Heart right ventricle (tissue), 16 donors: ENCODE measurements around the gene AOC2. TPM values are rescaled to one million over a fixed set of nuclear protein-coding genes. Genes with fewer than 3 reads are reported as not detected.
A peak's percentile ranks its signal among the peaks of the same experiment; 100 is the strongest.
"Not testable (repeated sequence)": the region's sequence is repeated elsewhere in the genome, so short reads cannot be mapped to it uniquely, and the experiment has no call there.

Experiments
- ATAC-seq, 8 donors: fragments of 200-7000 bp; cut with Tn5 transposase; one replicate each; pipeline ENCODE4 v1.9.1; 2020; ENCODE audit warnings: mild to moderate bottlenecking in 8 of 8, moderate library complexity in 8 of 8, moderate number of reproducible peaks in 1 of 8
- DNase-seq, 2 donors: peaks; one replicate each; pipeline ENCODE4 v3.0.0-alpha.2; 2020
- H3K27ac ChIP-seq, 10 donors: fragments of 200-600 bp; sonication (generic) in 2 of 10; one replicate each; pipeline versions ENCODE4 v1.5.0 to v1.8.0; 2020 to 2022; ENCODE audit warnings: mild to moderate bottlenecking in 3 of 10
- H3K27me3 ChIP-seq, 7 donors: fragments of 200-600 bp; one replicate each; pipeline ENCODE4 v1.8.0; 2021 to 2022; ENCODE audit warnings: mild to moderate bottlenecking in 2 of 7
- H3K36me3 ChIP-seq, 9 donors: fragments of 200-600 bp; sonication (generic) in 1 of 9; one replicate each; pipeline versions ENCODE4 v1.5.0 to v1.8.0; 2020 to 2022; ENCODE audit warnings: mild to moderate bottlenecking in 2 of 9
- H3K4me1 ChIP-seq, 9 donors: fragments of 200-600 bp; sonication (generic) in 1 of 9; one replicate each; pipeline versions ENCODE4 v1.5.0 to v1.8.0; 2020 to 2022; ENCODE audit warnings: mild to moderate bottlenecking in 4 of 9
- H3K4me3 ChIP-seq, 10 donors: fragments of 200-600 bp; sonication (generic) in 2 of 10; one replicate each; pipeline versions ENCODE4 v1.5.0 to v1.8.0; 2020 to 2022; ENCODE audit warnings: mild to moderate bottlenecking in 7 of 10, moderate library complexity in 2 of 10
- H3K9me3 ChIP-seq, 11 donors: fragments of 200-600 bp in 10 of 11; sonication (generic) in 2 of 11; one replicate each; pipeline versions ENCODE4 v1.5.0 to v1.8.0; 2013 to 2022; ENCODE audit warnings: mild to moderate bottlenecking in 2 of 11, control low read depth in 1 of 11, moderate library complexity in 1 of 11
- WGBS, 2 donors: extraction: QIAGEN DNeasy Blood & Tissue Kit; methylation state at CpG; one replicate each; pipeline ENCODE4 v1.1.7; 2013; ENCODE audit warnings: inconsistent platforms in 1 of 2; 5-methylcytosine and 5-hydroxymethylcytosine counted together
- intact Hi-C, 10 donors: fragments of 100-400 bp; cut with DNase I; formaldehyde crosslinking; loops; one replicate each; pipeline versions ENCODE4 v1.11.1 to v1.14.2; 2022
- polyA plus RNA-seq, 2 donors: library from polyadenylated mRNA; stranded (reverse); fragments of 200-250 nt; gene quantifications; one replicate each; pipeline ENCODE4 v1.2.3, GENCODE V29; 2013
- total RNA-seq, 10 donors: library from RNA; stranded (reverse); fragmentation: NEBNext Ultra II Directional in 3 of 10; extraction: Animal tissue kit (Norgen Biotek cat#: 25700) in 3 of 10; gene quantifications; one replicate each; pipeline versions ENCODE4 v1.2.1 to v1.2.4, GENCODE V29; 2021 to 2023
- TF ChIP-seq, protein P1 (sequence below), 9 donors: fragments of 200-600 bp; sonication (generic) in 2 of 9; IDR thresholded peaks; one replicate each; pipeline versions ENCODE4 v1.5.0 to v1.8.0; 2021 to 2022; ENCODE audit warnings: antibody characterized with exemption in 9 of 9, mild to moderate bottlenecking in 5 of 9, moderate library complexity in 1 of 9
- donor health status: Arrhythmogenic right ventricular cardiomyopathy.
- donor health status: ischemic (EF 13 %, LVEDD 7.1; RV severe dilation, severe dysfunction).
- donor health status: healthy with polysubstance abuse.
- donor health status: DM: no; HTN: yes; CAD: no.
- donor health status: DM: no; HTN: no; CAD: no.
- donor health status: ischemic (EF 25% LVEDD 6.9; RV normal size, moderate dysfunction).
- donor health status: ischemic (EF 25% LVEDD 5.7; RV mildly dilated, moderate dysfunction).
- donor health status: healthy.
- donor health status: DM: yes; HTN: yes; CAD: no.
- donor health status: Ischemic cardiomyopathy.
- donor health status: ischemic (EF 35%, LVEDD 5.7; RV mildly dilated, moderate dysfunction).
- donor health status: nonischemic (EF 11% LVEDD 7.7; RV severe dilation, severe dysfunction).
- donor health status: DM: yes; HTN: yes; CAD: no.
- donor health status: PGD.
- donor health status: ischemic (EF 29% LVEDD 5.4; RV normal size, mild dysfunction).
- donor health status: nonischemic (EF 23%, LVEDD 6.1; RV moderate dilation, normal function).

AOC2 gene
- total and polyA plus RNA-seq, 12 donors = 0.14 to 0.72 (median 0.51) TPM

GRCh38 chr17:42849031-42849430 is 4.7 kb downstream of the AOC2 start:
- no peaks in the 10 kb centered on the region for H3K9me3 ChIP-seq
- no peak overlapping the region for H3K4me3 ChIP-seq
- DNase-seq = no peak
- intact Hi-C loops = loop anchor here in 3 of 10 donors (5.0 kb wide), 3 partner anchors 78 to 623 kb away; no protein-coding TSS in a partner anchor
- WGBS, 2 donors = 89 to 91% methylated on average over 9 of the region's 9 CpGs
- H3K27ac ChIP-seq = no peak overlapping the region
- ATAC-seq = no peak
- TF ChIP-seq, protein P1, sequence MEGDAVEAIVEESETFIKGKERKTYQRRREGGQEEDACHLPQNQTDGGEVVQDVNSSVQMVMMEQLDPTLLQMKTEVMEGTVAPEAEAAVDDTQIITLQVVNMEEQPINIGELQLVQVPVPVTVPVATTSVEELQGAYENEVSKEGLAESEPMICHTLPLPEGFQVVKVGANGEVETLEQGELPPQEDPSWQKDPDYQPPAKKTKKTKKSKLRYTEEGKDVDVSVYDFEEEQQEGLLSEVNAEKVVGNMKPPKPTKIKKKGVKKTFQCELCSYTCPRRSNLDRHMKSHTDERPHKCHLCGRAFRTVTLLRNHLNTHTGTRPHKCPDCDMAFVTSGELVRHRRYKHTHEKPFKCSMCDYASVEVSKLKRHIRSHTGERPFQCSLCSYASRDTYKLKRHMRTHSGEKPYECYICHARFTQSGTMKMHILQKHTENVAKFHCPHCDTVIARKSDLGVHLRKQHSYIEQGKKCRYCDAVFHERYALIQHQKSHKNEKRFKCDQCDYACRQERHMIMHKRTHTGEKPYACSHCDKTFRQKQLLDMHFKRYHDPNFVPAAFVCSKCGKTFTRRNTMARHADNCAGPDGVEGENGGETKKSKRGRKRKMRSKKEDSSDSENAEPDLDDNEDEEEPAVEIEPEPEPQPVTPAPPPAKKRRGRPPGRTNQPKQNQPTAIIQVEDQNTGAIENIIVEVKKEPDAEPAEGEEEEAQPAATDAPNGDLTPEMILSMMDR (IDR thresholded peaks at IDR 0.05) = no peak
- no peaks in the 10 kb centered on the region for H3K27me3 ChIP-seq
- peaks cover 0 to 30% (median 6%) of the 10 kb centered on the region in 9 donors for H3K4me1 ChIP-seq
- H3K36me3 ChIP-seq = peaks cover 0 to 20% (median 8%) of the 10 kb centered on the region in 9 donors

DNA sequence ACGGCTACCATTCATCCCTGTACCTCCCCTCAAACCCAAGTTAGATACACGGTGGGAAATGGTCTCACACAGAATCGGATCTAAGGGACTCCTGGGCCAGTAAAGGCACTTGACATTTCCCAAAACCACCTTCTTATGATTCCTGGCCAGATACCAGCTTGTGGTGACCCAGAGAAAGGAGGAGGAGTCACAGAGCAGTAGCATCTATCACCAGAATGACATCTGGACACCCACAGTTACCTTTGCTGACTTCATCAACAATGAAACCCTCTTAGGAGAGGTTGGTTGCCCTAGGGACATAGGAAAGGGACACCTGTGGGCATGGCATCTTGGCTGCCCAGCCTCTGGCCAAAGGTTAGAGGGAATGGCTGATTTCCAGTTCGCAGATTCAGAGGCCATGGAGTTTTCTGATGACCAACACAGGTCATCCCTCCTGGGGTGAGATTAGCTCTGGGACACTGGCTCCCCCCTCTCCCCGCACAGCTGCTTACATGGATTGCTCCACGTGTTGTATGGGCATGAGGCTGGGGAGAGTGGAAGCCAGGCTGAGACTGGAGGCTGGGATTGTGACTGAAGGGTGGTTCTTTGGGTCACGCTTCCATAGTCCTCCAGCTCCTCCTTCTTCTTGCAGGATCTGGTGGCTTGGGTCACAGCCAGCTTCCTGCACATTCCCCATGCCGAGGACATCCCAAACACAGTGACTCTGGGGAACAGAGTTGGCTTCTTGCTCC is 5.2 kb downstream of the AOC2 start:
- WGBS, 2 donors = 50 to 58% methylated on average over 8 of the region's 8 CpGs
- ATAC-seq (peak in 3 of 8 donors; percentile 2 to 35 (median 4)), DNase-seq (no peak)
- TF ChIP-seq, protein P1 (IDR thresholded peaks at IDR 0.05) = no peak
- Histone ChIP-seq H3K9me3 (no peaks in the 10 kb centered on the region), H3K27ac (no peak overlapping the region), H3K27me3 (no peaks in the 10 kb centered on the region), H3K4me1 (peaks cover 0 to 34% (median 6%) of the 10 kb centered on the region in 9 donors), H3K4me3 (no peak overlapping the region), H3K36me3 (peaks cover 0 to 14% (median 6%) of the 10 kb centered on the region in 9 donors)
- intact Hi-C loops = loop anchor here in 3 of 10 donors (5.0 kb wide), 3 partner anchors 78 to 623 kb away; no protein-coding TSS in a partner anchor

GRCh38 chr17:42850954-42851353 is 6.6 kb downstream of the AOC2 start, which contains the start of gene AOC3:
Gene AOC3, plus strand, starts transcription at chr17:42851199. Its CDS starts 145 bp downstream, at chr17:42851344.
- Histone ChIP-seq H3K4me3 (peak within 1 kb of the TSS in 9 of 10 donors; percentile 21 to 51 (median 40)), H3K9me3 (no peaks in the 10 kb centered on the region), H3K36me3 (peaks cover 0 to 1% (median 0%) of the 10 kb centered on the region in 9 donors), H3K4me1 (peaks cover 0 to 38% (median 6%) of the 10 kb centered on the region in 9 donors), H3K27ac (peak within 1 kb of the TSS in 6 of 10 donors; percentile 19 to 77 (median 72)), H3K27me3 (no peaks in the 10 kb centered on the region)
- DNase-seq = peak; percentile 45 to 48
- intact Hi-C loops = no loop called here
- WGBS, 2 donors = 35 to 45% methylated on average over 9 of the region's 9 CpGs
- ATAC-seq = peak; percentile 27 to 78 (median 60)
- TF ChIP-seq, protein P1 (IDR thresholded peaks at IDR 0.05) = no peak

- H3K4me3 ChIP-seq = peak overlapping the region in 9 of 10 donors; percentile 21 to 51 (median 40)
- DNase-seq, H3K27me3 ChIP-seq, intact Hi-C loops, H3K36me3 ChIP-seq, H3K9me3 ChIP-seq: not testable (repeated sequence)
- peak overlapping the region in 6 of 10 donors; percentile 19 to 77 (median 72) for H3K27ac ChIP-seq
- ATAC-seq = peak in 4 of 8 donors; percentile 15 to 25 (median 15)
- WGBS, 2 donors = 76 to 85% methylated on average over 22 to 23 of the region's 28 CpGs
- peaks cover 0 to 32% (median 6%) of the 10 kb centered on the region in 9 donors for H3K4me1 ChIP-seq
Observed at GRCh38 chr17:42851371-42852240, 7.2 kb downstream of the AOC2 start.
